Measurements from ENCODE around the gene PIBF1. TPM values are rescaled to one million over a fixed set of nuclear protein-coding genes. Genes with fewer than 3 reads are reported as not detected.

The PIBF1 gene
- total RNA-seq, 3 donors from 2014 or later = 18.5 to 24.6 (median 20.4) TPM

DNA sequence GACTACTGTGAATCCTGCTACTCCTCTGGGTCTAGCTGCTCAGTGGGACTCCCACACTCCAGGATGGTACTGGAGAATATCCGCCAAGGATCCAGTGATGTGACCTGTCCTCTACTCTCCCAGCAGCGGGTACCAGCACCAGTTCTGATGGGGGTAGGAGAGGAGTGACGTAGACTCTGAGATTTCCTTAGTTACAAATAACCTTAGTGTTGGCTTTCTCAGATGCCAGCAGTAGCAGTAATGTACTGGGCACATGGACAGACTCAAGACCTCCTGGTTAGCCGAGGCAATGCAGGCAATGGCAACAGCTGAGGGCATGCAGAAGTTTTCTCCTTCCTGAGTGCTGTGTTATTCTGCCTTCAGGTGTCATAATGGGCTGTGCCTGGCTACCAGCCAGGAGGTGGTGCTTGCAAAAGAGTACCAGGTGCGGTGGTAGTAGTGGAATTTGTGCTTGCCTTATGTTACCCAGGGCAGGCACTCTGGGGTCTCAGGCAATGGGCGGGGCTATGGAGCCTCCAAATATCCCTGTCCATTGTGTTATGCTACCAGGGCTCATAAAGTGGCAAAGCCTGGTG is 171.5 kb downstream of the PIBF1 start:
- Histone ChIP-seq H3K4me3 (no peak overlapping the region), H3K4me1 (ENCODE audit: low read depth) (peaks cover 9% of the 10 kb centered on the region), H3K9me3 (peaks cover 4% of the 10 kb centered on the region), H3K36me3 (ENCODE audit: low read depth) (no peaks in the 10 kb centered on the region)
- ATAC-seq (peak; percentile 87), DNase-seq (peak; percentile 81 to 90 (median 84))
- TF ChIP-seq, protein P1, sequence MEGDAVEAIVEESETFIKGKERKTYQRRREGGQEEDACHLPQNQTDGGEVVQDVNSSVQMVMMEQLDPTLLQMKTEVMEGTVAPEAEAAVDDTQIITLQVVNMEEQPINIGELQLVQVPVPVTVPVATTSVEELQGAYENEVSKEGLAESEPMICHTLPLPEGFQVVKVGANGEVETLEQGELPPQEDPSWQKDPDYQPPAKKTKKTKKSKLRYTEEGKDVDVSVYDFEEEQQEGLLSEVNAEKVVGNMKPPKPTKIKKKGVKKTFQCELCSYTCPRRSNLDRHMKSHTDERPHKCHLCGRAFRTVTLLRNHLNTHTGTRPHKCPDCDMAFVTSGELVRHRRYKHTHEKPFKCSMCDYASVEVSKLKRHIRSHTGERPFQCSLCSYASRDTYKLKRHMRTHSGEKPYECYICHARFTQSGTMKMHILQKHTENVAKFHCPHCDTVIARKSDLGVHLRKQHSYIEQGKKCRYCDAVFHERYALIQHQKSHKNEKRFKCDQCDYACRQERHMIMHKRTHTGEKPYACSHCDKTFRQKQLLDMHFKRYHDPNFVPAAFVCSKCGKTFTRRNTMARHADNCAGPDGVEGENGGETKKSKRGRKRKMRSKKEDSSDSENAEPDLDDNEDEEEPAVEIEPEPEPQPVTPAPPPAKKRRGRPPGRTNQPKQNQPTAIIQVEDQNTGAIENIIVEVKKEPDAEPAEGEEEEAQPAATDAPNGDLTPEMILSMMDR (IDR thresholded peaks at IDR 0.05) = no peak
- intact Hi-C loops (cut with DNase I, micrococcal nuclease) = no loop called here

DNA sequence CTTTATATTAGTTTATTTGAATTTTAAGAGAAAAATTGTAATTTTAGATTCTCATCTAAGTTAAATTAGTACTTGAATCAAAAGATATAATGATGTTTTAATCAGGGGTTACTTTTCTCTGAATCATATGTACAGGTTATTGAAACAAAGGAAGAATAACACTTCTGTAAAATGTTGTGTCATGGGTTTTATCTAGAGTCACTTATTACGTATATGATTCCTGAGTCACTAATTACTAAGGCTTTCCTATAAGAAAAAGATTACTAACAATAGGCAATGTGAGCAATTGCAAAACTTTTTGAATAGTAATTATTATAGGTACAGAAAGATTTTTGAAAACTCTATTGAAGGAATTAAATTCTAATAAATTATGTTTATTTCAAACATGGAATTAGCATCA is 177.7 kb downstream of the PIBF1 start:
- ATAC-seq = peak; percentile 46
- Histone ChIP-seq H3K4me3 (no peak overlapping the region), H3K9me3 (peaks cover 4% of the 10 kb centered on the region), H3K4me1 (ENCODE audit: low read depth) (no peaks in the 10 kb centered on the region), H3K36me3 (ENCODE audit: low read depth) (no peaks in the 10 kb centered on the region)
- no peak for DNase-seq
- TF ChIP-seq, protein P1 (IDR thresholded peaks at IDR 0.05) = no peak
- intact Hi-C loops (cut with DNase I, micrococcal nuclease) = no loop called here

DNA sequence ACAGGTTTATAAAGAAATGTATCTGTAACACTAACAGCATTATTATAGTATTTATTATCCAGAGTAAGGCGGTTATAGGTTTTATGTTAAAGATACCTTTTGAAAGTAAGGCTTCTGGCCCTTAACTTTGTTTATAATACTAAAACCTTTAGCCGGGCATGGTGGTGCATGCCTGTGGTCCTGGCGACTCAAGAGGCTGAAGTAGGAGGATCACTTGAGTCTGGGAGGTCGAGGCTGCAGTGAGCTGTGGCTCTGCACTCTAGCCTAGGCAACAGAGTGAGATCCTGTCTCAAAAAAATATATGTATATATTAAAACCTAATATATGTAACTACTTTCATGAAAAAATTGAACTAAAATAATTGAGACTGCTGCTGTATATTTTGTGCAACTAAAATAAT is 178.2 kb downstream of the PIBF1 start:
- intact Hi-C loops (cut with DNase I, micrococcal nuclease) = no loop called here

DNA sequence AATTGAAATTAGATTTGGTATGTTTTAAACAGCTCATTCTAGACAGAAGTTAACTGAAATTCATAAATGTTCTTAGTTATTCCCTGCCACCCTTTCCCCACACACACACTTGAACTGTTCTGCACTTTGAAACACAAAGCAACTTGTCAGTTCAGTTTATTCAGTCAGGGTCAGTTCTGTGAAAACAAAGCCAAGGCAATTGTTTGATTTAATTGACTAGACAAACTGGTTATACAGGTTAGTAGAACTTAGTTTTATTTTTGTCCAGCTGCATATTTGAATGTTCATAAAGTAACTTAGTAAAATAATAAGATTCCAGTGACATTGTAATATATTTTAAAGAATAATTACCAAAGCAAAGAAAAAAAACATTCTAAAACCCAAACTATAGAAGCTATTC is 178.6 kb downstream of the PIBF1 start:
- no peak for DNase-seq
- H3K36me3 ChIP-seq (ENCODE audit: low read depth) = no peaks in the 10 kb centered on the region
- no peak overlapping the region for H3K4me3 ChIP-seq
- TF ChIP-seq, protein P1 (IDR thresholded peaks at IDR 0.05) = no peak
- no peaks in the 10 kb centered on the region for H3K4me1 ChIP-seq (ENCODE audit: low read depth)
- H3K9me3 ChIP-seq = peaks cover 4% of the 10 kb centered on the region
- intact Hi-C loops (cut with DNase I, micrococcal nuclease) = no loop called here
- ATAC-seq = peak; percentile 85

More for the DNA sequence above, 178.2 kb downstream of the PIBF1 start:
- H3K4me3 ChIP-seq = no peak overlapping the region
- H3K9me3 ChIP-seq = peaks cover 4% of the 10 kb centered on the region
- no peaks in the 10 kb centered on the region for H3K36me3 ChIP-seq (ENCODE audit: low read depth)
- no peaks in the 10 kb centered on the region for H3K4me1 ChIP-seq (ENCODE audit: low read depth)
- ATAC-seq (no peak), DNase-seq (no peak)
- TF ChIP-seq, protein P1 (IDR thresholded peaks at IDR 0.05) = no peak

DNA sequence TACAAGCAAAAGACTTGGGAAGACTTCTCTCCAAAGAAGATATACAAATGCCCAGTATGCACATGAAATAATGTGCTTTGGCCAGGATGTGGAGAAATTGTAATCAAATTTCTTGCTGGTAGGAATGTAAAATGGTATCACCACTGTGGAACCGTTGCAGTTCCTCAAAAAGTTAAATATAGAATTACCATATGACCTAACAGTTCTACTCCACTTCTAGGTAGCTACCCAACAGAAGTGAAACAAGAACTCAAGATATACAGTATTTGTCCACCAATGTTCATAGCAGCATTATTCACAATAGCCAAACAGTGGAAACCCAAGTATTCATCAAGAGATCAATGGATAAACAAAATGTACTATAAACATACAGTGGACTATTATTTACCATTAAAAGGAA is 181.8 kb downstream of the PIBF1 start:
- H3K4me1 ChIP-seq (ENCODE audit: low read depth) = no peaks in the 10 kb centered on the region
- intact Hi-C loops (cut with DNase I, micrococcal nuclease) = no loop called here
- no peaks in the 10 kb centered on the region for H3K9me3 ChIP-seq
- DNase-seq (no peak), ATAC-seq (no peak)
- no peaks in the 10 kb centered on the region for H3K36me3 ChIP-seq (ENCODE audit: low read depth)
- TF ChIP-seq, protein P1 (IDR thresholded peaks at IDR 0.05) = no peak
- no peak overlapping the region for H3K4me3 ChIP-seq
